GM23248 (cell line): ENCODE results near the gene ABCC4. TPM values are rescaled to one million over a fixed set of nuclear protein-coding genes. Genes with fewer than 3 reads are reported as not detected.

Experiments
- DNase-seq: peaks from one replicate; pipeline ENCODE4 v3.0.0-alpha.2; 2015
- H2AFZ ChIP-seq: fragments of 200-600 bp; sonication (generic); 2 replicates; pipeline ENCODE4 v1.6.1; 2016; ENCODE audit warnings: antibody characterized with exemption
- H3F3A ChIP-seq: fragments of 200-600 bp; sonication (generic); 2 replicates; pipeline ENCODE4 v1.6.1; 2016; ENCODE audit warnings: mild to moderate bottlenecking, antibody characterized with exemption, mixed run types; ENCODE audit not compliant: insufficient read depth
- H3K27ac ChIP-seq: fragments of 200-600 bp; sonication (generic); 2 replicates; pipeline ENCODE4 v1.5.1; 2016; ENCODE audit warnings: mild to moderate bottlenecking
- H3K27me3 ChIP-seq: fragments of 200-600 bp; sonication (generic); replicated peaks from 2 replicates; pipeline ENCODE4 v1.6.1; 2016; ENCODE audit warnings: mild to moderate bottlenecking; ENCODE audit not compliant: insufficient read depth
- H3K36me3 ChIP-seq: fragments of 200-600 bp; sonication (generic); 2 replicates; pipeline ENCODE4 v1.6.1; 2016; ENCODE audit warnings: low read depth, mild to moderate bottlenecking
- H3K4me1 ChIP-seq: fragments of 200-600 bp; sonication (generic); 2 replicates; pipeline ENCODE4 v1.6.1; 2016; ENCODE audit warnings: mild to moderate bottlenecking; ENCODE audit not compliant: insufficient read depth
- H3K4me2 ChIP-seq: fragments of 200-600 bp; sonication (generic); one replicate; pipeline ENCODE4 v1.6.1; 2016; ENCODE audit warnings: mild to moderate bottlenecking; ENCODE audit not compliant: unreplicated experiment
- H3K4me3 ChIP-seq: fragments of 200-600 bp; sonication (generic); 2 replicates; pipeline ENCODE4 v1.5.1; 2016; ENCODE audit warnings: mild to moderate bottlenecking
- H3K79me2 ChIP-seq: fragments of 200-600 bp; sonication (generic); 2 replicates; pipeline ENCODE4 v1.6.1; 2016; ENCODE audit warnings: mild to moderate bottlenecking; ENCODE audit not compliant: insufficient read depth
- H3K9ac ChIP-seq: fragments of 200-600 bp; sonication (generic); 2 replicates; pipeline ENCODE4 v1.6.1; 2016; ENCODE audit warnings: mild to moderate bottlenecking
- H3K9me2 ChIP-seq: fragments of 200-600 bp; sonication (generic); 2 replicates; pipeline ENCODE4 v1.6.1; 2016; ENCODE audit warnings: mixed run types, mild to moderate bottlenecking, moderate library complexity; ENCODE audit not compliant: insufficient read depth
- H3K9me3 ChIP-seq: fragments of 200-600 bp; sonication (generic); one replicate; pipeline ENCODE4 v1.6.1; 2017; ENCODE audit warnings: low read depth
- H4K20me1 ChIP-seq: fragments of 200-600 bp; sonication (generic); 2 replicates; pipeline ENCODE4 v1.6.0; 2016; ENCODE audit not compliant: insufficient read depth
- EZH2 ChIP-seq: fragments of 200-600 bp; sonication (generic); IDR thresholded peaks from 2 replicates; pipeline ENCODE4 v1.6.1; 2018; ENCODE audit warnings: antibody characterized with exemption, mild to moderate bottlenecking; ENCODE audit not compliant: insufficient read depth, poor library complexity, severe bottlenecking
- EZH2phosphoT487 ChIP-seq: fragments of 200-600 bp; sonication (generic); IDR thresholded peaks from 2 replicates; pipeline ENCODE4 v1.6.1; 2018; ENCODE audit warnings: antibody characterized with exemption, moderate library complexity, mild to moderate bottlenecking, low read depth; ENCODE audit not compliant: insufficient read depth
- WGBS, 2 experiments: methylation state at CpG; one replicate each; pipeline ENCODE4 v1.1.6; 2015 to 2017; ENCODE audit warnings: low lambda C conversion rate in 2 of 2, low coverage in 1 of 2; ENCODE audit errors: missing lambda C conversion rate in 2 of 2; 5-methylcytosine and 5-hydroxymethylcytosine counted together
- in situ Hi-C: fragments of 300-500 bp; cut with MboI; formaldehyde crosslinking; loops from 2 replicates; pipeline ENCODE4 v1.15.0; 2020
- polyA plus RNA-seq: library from polyadenylated mRNA; unstranded; fragments of >200 nt; fragmentation: Nextera tagmentation; extraction: Ambion mirVana; gene quantifications from 2 replicates; pipeline ENCODE4 v1.2.1, GENCODE V29; 2016
- total RNA-seq: library from RNA; depleted of rRNA; stranded (reverse); fragments of >200 nt; shearing (Covaris generic); gene quantifications from 2 replicates; pipeline ENCODE4 v1.2.3, GENCODE V29; 2014

ABCC4 gene
- total and polyA plus RNA-seq, 2 experiments from 2014 or later: 3.9 to 11.2 TPM

- Histone ChIP-seq H3K9ac (no peak overlapping the region), H3K9me3 (no peaks in the 10 kb centered on the region), H3K27me3 (no peaks in the 10 kb centered on the region), H3K79me2 (no peaks in the 10 kb centered on the region), H3K27ac (no peak overlapping the region), H4K20me1 (no peaks in the 10 kb centered on the region), H3K36me3 (no peaks in the 10 kb centered on the region), H2AFZ (no peak overlapping the region), H3K9me2 (no peaks in the 10 kb centered on the region), H3K4me3 (no peak overlapping the region), H3F3A (no peaks in the 10 kb centered on the region), H3K4me2 (no peak overlapping the region), H3K4me1 (no peaks in the 10 kb centered on the region)
- no peak for DNase-seq
- in situ Hi-C loops: no loop called here
- TF ChIP-seq EZH2 (no peak), EZH2phosphoT487 (no peak)
- 96 to 97% methylated on average over 4 of the region's 4 CpGs for WGBS, 2 experiments
These were observed 188.4 kb downstream of the ABCC4 start for GRCh38 chr13:95112883-95113282.

DNA sequence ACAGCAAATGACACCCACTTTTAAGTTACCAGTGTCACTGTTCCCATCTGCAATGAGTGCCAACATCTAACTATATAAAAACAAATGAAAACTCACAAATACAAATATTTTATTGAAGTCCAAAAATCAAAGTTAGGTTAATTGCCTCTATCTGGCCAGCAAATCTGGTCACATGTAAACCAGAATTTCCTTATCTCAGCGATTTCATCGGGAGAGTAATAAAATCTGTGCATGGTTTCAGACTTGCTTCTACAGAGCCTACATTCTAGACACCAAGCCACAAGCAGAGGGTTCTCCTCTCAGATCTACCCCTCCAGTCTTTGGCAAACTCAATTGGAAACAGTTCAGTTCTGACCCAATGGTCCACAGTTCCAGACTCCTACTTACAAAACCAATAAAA, 189.6 kb downstream of the ABCC4 start:
- no peak overlapping the region for H3K27ac ChIP-seq
- WGBS, 2 experiments: 55 to 62% methylated on average over 2 of the region's 2 CpGs
- H3K36me3 ChIP-seq: no peaks in the 10 kb centered on the region
- H3K9ac ChIP-seq: no peak overlapping the region
- TF ChIP-seq EZH2phosphoT487 (no peak), EZH2 (no peak)
- no peaks in the 10 kb centered on the region for H3K9me3 ChIP-seq
- H3K9me2 ChIP-seq: no peaks in the 10 kb centered on the region
- H3K4me2 ChIP-seq: no peak overlapping the region
- no peak for DNase-seq
- no peaks in the 10 kb centered on the region for H3F3A ChIP-seq
- no peak overlapping the region for H2AFZ ChIP-seq
- no peaks in the 10 kb centered on the region for H3K4me1 ChIP-seq
- no peaks in the 10 kb centered on the region for H3K79me2 ChIP-seq
- in situ Hi-C loops: no loop called here
- no peaks in the 10 kb centered on the region for H3K27me3 ChIP-seq
- H3K4me3 ChIP-seq: no peak overlapping the region
- no peaks in the 10 kb centered on the region for H4K20me1 ChIP-seq

- H3K79me2 ChIP-seq: no peaks in the 10 kb centered on the region
- H3K4me2 ChIP-seq: no peak overlapping the region
- no peaks in the 10 kb centered on the region for H3K9me2 ChIP-seq
- H3K9ac ChIP-seq: no peak overlapping the region
- no peak for TF ChIP-seq EZH2phosphoT487
- no peak for TF ChIP-seq EZH2
- no peak overlapping the region for H3K27ac ChIP-seq
- H3K36me3 ChIP-seq: no peaks in the 10 kb centered on the region
- H4K20me1 ChIP-seq: no peaks in the 10 kb centered on the region
- no peaks in the 10 kb centered on the region for H3F3A ChIP-seq
- H2AFZ ChIP-seq: no peak overlapping the region
- in situ Hi-C loops: no loop called here
- 95 to 100% methylated on average over 1 of the region's 1 CpG for WGBS, 2 experiments
- H3K4me3 ChIP-seq: no peak overlapping the region
- H3K9me3 ChIP-seq: no peaks in the 10 kb centered on the region
- H3K27me3 ChIP-seq: no peaks in the 10 kb centered on the region
- DNase-seq: no peak
- no peaks in the 10 kb centered on the region for H3K4me1 ChIP-seq
These were observed 194.7 kb downstream of the ABCC4 start for GRCh38 chr13:95106562-95106961.

DNA sequence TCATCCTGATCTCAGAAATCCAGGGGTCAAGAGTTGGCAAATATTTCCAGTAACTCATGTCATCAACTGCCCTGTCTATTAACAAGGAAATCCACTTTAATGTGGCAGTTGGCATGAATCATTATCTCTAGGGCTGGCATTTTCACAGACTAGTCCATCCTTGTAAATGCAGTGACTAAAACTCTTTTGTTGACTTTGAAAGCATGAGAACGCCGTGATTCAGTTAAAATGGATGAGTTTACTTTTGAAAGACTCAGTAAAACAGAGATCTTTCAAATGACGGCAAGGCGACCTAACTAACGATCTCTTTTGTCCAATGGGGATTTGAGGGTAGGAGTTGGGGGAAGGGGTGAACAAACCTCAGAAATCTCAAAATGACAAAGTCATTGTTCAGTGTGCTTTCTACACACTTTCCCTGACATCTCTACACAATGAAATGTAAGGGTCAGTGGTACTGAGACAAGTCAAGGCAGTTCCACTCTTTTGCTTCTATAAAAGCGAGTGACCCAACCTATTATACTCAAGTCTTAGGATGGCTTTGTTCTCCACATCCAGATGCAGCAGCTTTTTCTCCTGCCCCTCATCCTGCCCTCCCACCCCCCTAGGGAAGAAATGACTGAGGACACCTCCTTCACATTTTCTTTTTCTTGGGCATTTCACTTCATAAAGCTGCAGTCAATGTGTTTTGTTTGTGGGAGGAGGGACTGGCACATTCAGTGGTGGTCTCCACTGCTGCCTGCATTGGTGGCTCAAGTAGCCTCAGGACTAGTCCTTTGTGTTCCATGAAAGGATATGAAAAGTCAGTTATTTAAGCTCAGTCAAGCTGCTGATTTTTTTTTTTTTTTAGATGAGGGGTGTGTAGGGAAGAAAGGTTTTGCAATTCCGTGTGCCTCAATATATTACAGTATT, 200.5 kb downstream of the ABCC4 start:
- Histone ChIP-seq H4K20me1 (no peaks in the 10 kb centered on the region), H3K27ac (peak overlapping the region; percentile 24), H3K4me1 (peaks cover 5% of the 10 kb centered on the region; the same call in 1 of the 2 replicates), H3K9me3 (no peaks in the 10 kb centered on the region), H3K36me3 (no peaks in the 10 kb centered on the region), H3F3A (no peaks in the 10 kb centered on the region), H3K9ac (no peak overlapping the region), H2AFZ (no peak overlapping the region), H3K9me2 (no peaks in the 10 kb centered on the region), H3K27me3 (no peaks in the 10 kb centered on the region), H3K4me3 (no peak overlapping the region), H3K79me2 (no peaks in the 10 kb centered on the region), H3K4me2 (peak overlapping the region; percentile 37)
- TF ChIP-seq EZH2 (no peak), EZH2phosphoT487 (no peak)
- in situ Hi-C loops: no loop called here
- 70 to 77% methylated on average over 7 of the region's 7 CpGs for WGBS, 2 experiments
- DNase-seq: peak; percentile 63

- no peak for DNase-seq
- TF ChIP-seq EZH2 (no peak), EZH2phosphoT487 (no peak)
These were observed 201.7 kb downstream of the ABCC4 start for GRCh38 chr13:95099541-95099940.

More at GRCh38 chr13:95099541-95099940, 201.7 kb downstream of the ABCC4 start:
- no peaks in the 10 kb centered on the region for H3K9me2 ChIP-seq
- H3F3A ChIP-seq: no peaks in the 10 kb centered on the region
- H3K27me3 ChIP-seq: no peaks in the 10 kb centered on the region
- H3K4me3 ChIP-seq: no peak overlapping the region
- no peak overlapping the region for H2AFZ ChIP-seq
- in situ Hi-C loops: no loop called here
- H3K9ac ChIP-seq: no peak overlapping the region
- H3K4me2 ChIP-seq: no peak overlapping the region
- H3K79me2 ChIP-seq: no peaks in the 10 kb centered on the region
- no peak overlapping the region for H3K27ac ChIP-seq
- no peaks in the 10 kb centered on the region for H4K20me1 ChIP-seq
- no peaks in the 10 kb centered on the region for H3K36me3 ChIP-seq
- H3K9me3 ChIP-seq: no peaks in the 10 kb centered on the region
- WGBS, 2 experiments: 96% methylated on average over 6 of the region's 6 CpGs
- peaks cover 5% of the 10 kb centered on the region; the same call in 1 of the 2 replicates for H3K4me1 ChIP-seq
